ENCODE measurements around the gene ZFC3H1.

Gene ZFC3H1

GRCh38 chr12:71662849-71663560 is 643 bp downstream of the ZFC3H1 start:
- peak overlapping the region; percentile 82 for H3K4me3 ChIP-seq (ENCODE audit: low read depth, low read length)
- DNase-seq (ENCODE audit: low read depth): peak; percentile 69
- no peak for TF ChIP-seq CTCF (IDR thresholded peaks at IDR 0.05; ENCODE audit: insufficient read depth, low read depth, low read length, missing control alignments)

GRCh38 chr12:71661977-71662530 is 1.6 kb downstream of the ZFC3H1 start:
- no peak for DNase-seq (ENCODE audit: low read depth)
- no peak for TF ChIP-seq CTCF (IDR thresholded peaks at IDR 0.05; ENCODE audit: insufficient read depth, low read depth, low read length, missing control alignments)
- peak overlapping the region; percentile 82 for H3K4me3 ChIP-seq (ENCODE audit: low read depth, low read length)

GRCh38 chr12:71656740-71657139 is 6.9 kb downstream of the ZFC3H1 start:
- DNase-seq (ENCODE audit: low read depth): no peak
- H3K4me3 ChIP-seq (ENCODE audit: low read depth, low read length): no peak overlapping the region
- TF ChIP-seq CTCF (IDR thresholded peaks at IDR 0.05; ENCODE audit: insufficient read depth, low read depth, low read length, missing control alignments): no peak

GRCh38 chr12:71655907-71656306 is 7.7 kb downstream of the ZFC3H1 start:
- H3K4me3 ChIP-seq (ENCODE audit: low read depth, low read length): no peak overlapping the region
- no peak for TF ChIP-seq CTCF (IDR thresholded peaks at IDR 0.05; ENCODE audit: insufficient read depth, low read depth, low read length, missing control alignments)
- no peak for DNase-seq (ENCODE audit: low read depth)

GRCh38 chr12:71655495-71655894 is 8.2 kb downstream of the ZFC3H1 start:
- no peak overlapping the region for H3K4me3 ChIP-seq (ENCODE audit: low read depth, low read length)
- TF ChIP-seq CTCF (IDR thresholded peaks at IDR 0.05; ENCODE audit: insufficient read depth, low read depth, low read length, missing control alignments): no peak
- no peak for DNase-seq (ENCODE audit: low read depth)

GRCh38 chr12:71654200-71654599 is 9.4 kb downstream of the ZFC3H1 start:
- TF ChIP-seq CTCF (IDR thresholded peaks at IDR 0.05; ENCODE audit: insufficient read depth, low read depth, low read length, missing control alignments): no peak
- H3K4me3 ChIP-seq (ENCODE audit: low read depth, low read length): no peak overlapping the region
- no peak for DNase-seq (ENCODE audit: low read depth)

- no peak overlapping the region for H3K4me3 ChIP-seq (ENCODE audit: low read depth, low read length)
- no peak for TF ChIP-seq CTCF (IDR thresholded peaks at IDR 0.05; ENCODE audit: insufficient read depth, low read depth, low read length, missing control alignments)
- no peak for DNase-seq (ENCODE audit: low read depth)
These were observed 10.5 kb downstream of the ZFC3H1 start for GRCh38 chr12:71653137-71653536.

All from GM12865 (cell line).